Rectal smooth muscle tissue (tissue), 1 donor: ENCODE measurements around the gene IL4R.
"Not testable (repeated sequence)": the region's sequence is repeated elsewhere in the genome, so short reads cannot be mapped to it uniquely, and the experiment has no call there.

Experiments
- H3K27ac ChIP-seq: one replicate; pipeline ENCODE4 v1.7.0; 2013; ENCODE audit warnings: low read depth, low read length, inconsistent platforms
- H3K27me3 ChIP-seq: one replicate; pipeline ENCODE4 v1.7.0; 2013; ENCODE audit warnings: low read length; ENCODE audit not compliant: control insufficient read depth, insufficient read depth
- H3K36me3 ChIP-seq: one replicate; pipeline ENCODE4 v1.7.0; 2013; ENCODE audit warnings: low read length; ENCODE audit not compliant: control insufficient read depth, insufficient read depth
- H3K4me1 ChIP-seq: one replicate; pipeline ENCODE4 v1.7.0; 2013; ENCODE audit warnings: low read length; ENCODE audit not compliant: control insufficient read depth, insufficient read depth
- H3K4me3 ChIP-seq: one replicate; pipeline ENCODE4 v1.7.0; 2013; ENCODE audit warnings: low read length
- H3K9ac ChIP-seq: one replicate; pipeline ENCODE4 v1.7.0; 2013; ENCODE audit warnings: low read length

The IL4R gene

DNA sequence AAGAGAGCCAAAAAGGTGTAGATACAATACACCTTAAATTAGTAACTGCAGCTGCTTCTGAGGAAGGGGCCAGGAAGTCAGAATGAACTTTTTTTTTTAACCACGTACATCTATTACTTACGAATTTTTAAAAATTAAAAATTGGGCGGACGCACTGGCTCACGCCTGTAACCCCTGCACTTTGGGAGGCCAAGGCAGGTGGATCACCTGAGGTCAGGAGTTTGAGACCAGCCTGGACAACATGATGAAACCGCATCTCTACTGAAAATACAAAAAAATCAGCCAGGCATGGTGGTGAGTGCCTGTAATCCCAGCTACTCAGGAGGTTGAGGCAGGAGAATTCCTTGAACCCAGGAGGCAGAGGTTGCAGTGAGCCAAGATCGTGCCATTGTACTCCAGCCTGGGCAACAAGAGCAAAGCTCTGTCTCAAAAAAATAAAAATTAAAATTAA, 39.3 kb upstream of the IL4R start:
- H3K36me3 ChIP-seq, H3K27me3 ChIP-seq, H3K9ac ChIP-seq, H3K4me3 ChIP-seq, H3K27ac ChIP-seq, H3K4me1 ChIP-seq: not testable (repeated sequence)

DNA sequence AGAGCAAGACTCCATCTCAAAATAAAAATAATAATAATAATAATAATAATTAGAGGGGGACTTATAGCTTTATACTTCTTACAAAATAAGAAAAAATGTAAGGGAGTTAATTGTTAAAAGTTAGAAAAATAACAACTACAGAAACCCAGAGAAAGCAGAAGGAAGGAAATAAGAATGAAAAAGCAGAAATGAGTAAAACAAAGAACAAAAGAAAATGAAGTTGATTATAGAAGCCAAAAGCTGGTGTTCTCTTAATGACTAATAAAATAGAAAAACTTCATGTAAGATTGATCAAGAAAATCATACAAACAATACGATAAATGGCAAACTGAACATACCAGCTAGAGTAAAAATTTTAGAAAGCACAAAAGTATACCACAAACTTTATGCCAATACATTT, 38.4 kb upstream of the IL4R start:
- Histone ChIP-seq H3K9ac (no peak overlapping the region), H3K27ac (no peak overlapping the region), H3K4me3 (no peak overlapping the region), H3K4me1 (no peaks in the 10 kb centered on the region), H3K27me3 (no peaks in the 10 kb centered on the region), H3K36me3 (no peaks in the 10 kb centered on the region)

DNA sequence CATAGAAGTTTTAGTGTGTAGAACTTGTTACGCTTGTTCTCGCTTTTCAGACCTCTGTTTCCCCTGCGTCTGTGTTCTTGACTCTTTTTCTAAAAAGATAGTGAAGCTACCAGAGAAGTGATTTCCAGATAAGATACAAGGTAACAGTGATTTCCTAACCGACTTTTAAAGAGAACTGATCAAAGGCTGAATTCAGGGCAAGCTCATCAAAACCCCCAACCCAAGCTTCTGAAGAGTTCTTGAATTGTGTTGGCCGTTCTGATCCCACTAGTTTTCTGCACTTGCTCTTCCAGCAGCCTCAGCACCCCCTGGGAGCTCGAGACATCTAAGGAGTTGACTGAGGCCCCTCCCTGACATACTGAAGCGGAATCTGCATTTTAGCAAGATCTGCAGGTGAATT, 32.5 kb upstream of the IL4R start:
- Histone ChIP-seq H3K9ac (no peak overlapping the region), H3K27me3 (no peaks in the 10 kb centered on the region), H3K36me3 (no peaks in the 10 kb centered on the region), H3K27ac (no peak overlapping the region), H3K4me1 (no peaks in the 10 kb centered on the region), H3K4me3 (no peak overlapping the region)

DNA sequence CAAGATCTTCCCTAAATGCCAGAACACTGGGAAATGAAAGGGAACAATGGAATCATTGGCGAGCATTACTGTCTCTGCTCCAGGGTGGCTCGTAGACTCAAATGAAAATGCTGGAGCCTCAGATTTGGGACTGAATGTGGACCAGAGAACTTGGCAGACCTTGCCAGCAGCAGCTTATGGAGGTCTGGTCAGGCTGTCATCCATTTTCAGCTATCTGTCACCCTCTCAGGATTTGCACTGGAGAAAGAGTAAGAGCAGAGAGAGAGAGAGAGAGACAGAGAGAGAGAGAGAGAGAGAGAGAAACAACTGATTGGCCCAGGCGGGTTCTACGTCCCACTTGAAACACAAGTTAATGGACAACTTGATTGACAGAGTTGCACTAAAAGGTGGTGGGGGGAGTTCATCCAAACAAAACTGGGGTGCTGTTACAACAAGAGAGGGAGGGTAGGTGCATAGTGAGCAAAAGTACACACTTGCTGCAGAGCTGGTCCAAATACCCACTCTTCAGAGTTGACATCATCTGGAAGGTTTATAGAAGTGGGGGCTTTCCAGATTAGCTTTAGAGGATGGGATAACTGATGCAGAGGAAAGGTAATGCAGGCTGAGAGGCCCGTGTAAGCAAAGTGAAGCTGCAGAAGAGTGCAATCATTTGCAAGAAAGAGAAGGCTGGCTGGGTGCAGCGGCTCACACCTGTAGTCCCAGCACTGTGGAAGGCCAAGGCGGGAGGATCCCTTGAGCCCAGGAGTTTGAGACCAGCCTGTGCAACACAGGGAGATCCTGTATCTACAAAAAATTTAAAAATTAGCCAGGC, 28.7 kb upstream of the IL4R start:
- no peak overlapping the region for H3K4me3 ChIP-seq
- H3K27me3 ChIP-seq: no peaks in the 10 kb centered on the region
- no peak overlapping the region for H3K9ac ChIP-seq
- H3K27ac ChIP-seq: no peak overlapping the region
- H3K36me3 ChIP-seq: no peaks in the 10 kb centered on the region
- no peaks in the 10 kb centered on the region for H3K4me1 ChIP-seq

DNA sequence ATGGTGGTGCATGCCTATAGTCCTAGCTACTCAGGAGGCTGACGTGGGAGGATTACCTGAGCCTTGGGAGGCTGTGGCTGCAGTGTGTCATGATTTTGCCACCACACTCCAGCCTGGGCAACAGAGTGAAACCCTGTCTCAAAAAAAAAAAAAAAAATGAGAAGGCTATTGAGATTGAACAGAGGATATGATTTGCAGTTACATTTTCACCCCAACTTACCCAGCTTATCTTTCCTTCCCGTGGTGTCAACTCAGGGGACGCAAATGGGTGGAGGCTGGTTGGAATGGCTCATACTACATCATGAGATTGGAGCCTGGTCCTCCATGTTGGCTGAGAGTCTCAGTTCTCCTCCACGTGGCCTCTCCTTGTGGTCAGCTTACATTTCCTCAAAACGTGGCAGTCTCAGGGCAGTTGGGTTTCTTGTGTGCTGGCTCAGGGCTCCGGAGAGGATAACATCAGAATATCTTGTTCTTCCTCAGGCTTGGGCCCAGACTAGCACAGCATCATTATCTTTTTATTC, 28.0 kb upstream of the IL4R start:
- H3K9ac ChIP-seq: no peak overlapping the region
- no peaks in the 10 kb centered on the region for H3K27me3 ChIP-seq
- H3K27ac ChIP-seq: no peak overlapping the region
- no peak overlapping the region for H3K4me3 ChIP-seq
- no peaks in the 10 kb centered on the region for H3K4me1 ChIP-seq
- H3K36me3 ChIP-seq: no peaks in the 10 kb centered on the region

DNA sequence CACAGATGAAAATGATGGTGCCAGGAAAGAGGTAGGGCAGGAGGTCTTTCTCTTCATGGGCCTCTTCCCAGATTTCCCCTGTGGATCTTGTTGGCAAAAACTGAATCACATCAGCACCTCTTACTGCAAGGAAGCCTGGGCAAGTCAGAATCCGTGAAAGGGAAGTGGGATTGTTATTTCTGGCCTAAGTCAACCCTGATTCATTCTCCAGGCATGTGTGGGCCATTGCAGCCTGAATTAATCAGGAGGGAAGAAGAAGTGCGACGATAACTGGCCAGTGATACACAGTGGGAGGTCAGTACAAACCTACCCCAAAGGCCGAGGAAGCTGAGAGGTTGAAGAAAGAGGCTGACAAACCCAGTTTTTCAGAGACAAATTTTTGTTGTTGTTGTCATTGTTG, 27.3 kb upstream of the IL4R start:
- Histone ChIP-seq H3K27ac (no peak overlapping the region), H3K4me1 (no peaks in the 10 kb centered on the region), H3K4me3 (no peak overlapping the region), H3K27me3 (no peaks in the 10 kb centered on the region), H3K9ac (no peak overlapping the region), H3K36me3 (no peaks in the 10 kb centered on the region)

DNA sequence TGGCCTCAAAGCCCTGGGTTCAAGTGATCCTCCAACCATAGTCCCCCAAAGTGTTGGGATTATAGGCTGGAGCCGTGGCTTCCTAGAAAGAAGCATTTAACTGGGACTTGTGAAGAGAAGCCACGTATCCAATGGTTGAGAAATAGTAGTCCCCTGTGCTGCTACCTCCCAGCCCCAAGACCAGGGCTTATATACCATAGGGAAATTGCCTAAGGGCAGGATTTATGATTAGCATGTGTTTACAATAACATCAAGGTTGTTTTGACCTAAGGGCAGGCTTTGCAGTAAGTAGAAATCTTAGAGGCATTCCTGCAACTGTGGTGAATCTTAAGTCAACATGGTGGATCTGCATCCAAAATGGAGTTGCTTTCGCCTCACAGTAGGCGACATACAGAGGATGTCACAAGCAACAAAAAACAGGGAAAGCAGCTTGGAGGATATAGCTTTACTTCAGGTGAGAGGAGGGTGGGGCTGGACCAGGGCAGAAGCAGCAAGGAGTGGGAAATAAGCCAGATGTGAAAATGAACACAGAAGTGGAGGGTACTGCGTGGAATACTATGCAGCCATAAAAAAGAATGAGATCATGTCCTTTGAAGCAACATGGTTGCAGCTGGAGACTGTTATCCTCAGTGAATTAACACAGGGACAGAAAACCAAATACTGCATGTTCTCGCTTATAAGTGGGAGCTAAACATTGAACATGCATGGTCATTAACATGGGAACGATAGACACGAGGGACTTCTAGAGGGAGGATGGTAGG, 26.5 kb upstream of the IL4R start:
- Histone ChIP-seq H3K4me1 (no peaks in the 10 kb centered on the region), H3K4me3 (no peak overlapping the region), H3K27ac (no peak overlapping the region), H3K27me3 (no peaks in the 10 kb centered on the region), H3K36me3 (no peaks in the 10 kb centered on the region), H3K9ac (no peak overlapping the region)

DNA sequence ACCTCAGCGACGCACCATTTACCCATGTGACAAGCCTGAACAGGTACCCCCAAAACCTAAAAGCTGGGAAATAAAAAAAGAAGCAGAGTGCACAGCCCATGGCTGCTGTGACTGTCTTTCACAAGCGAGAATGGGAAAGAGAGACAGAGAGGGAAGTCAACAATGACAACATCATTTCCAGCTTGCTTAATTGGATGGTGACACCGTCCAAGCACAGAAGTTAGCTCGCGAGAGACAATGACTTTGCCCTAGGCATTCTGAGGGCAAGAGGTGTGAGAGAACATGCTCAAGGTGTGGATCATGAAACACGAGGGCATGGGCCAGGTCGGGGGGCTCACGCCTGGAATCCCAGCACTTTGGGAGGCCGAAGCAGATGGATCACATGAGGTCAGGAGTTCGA, 25.9 kb upstream of the IL4R start:
- H3K27ac ChIP-seq: no peak overlapping the region
- H3K36me3 ChIP-seq: no peaks in the 10 kb centered on the region
- no peaks in the 10 kb centered on the region for H3K4me1 ChIP-seq
- no peaks in the 10 kb centered on the region for H3K27me3 ChIP-seq
- no peak overlapping the region for H3K4me3 ChIP-seq
- no peak overlapping the region for H3K9ac ChIP-seq

DNA sequence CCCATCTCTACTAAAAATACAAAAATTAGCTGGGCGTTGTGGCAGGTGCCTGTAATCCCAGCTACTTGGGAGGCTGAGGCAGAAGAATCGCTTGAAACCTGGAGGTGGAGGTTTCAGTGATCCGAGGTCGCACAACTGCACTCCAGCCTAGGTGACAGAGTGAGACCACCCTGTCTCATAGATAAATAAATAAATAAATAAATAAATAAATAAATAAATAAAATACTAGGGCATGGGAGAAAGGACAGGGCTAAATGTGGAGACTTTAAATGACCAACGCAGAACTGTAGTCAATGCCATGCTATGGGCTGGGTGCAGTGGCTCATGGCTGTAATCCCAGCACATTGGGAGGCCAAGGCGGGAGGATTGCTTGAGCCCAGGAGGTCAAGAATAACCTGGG, 25.5 kb upstream of the IL4R start:
- not testable (repeated sequence) for H3K27ac ChIP-seq

DNA sequence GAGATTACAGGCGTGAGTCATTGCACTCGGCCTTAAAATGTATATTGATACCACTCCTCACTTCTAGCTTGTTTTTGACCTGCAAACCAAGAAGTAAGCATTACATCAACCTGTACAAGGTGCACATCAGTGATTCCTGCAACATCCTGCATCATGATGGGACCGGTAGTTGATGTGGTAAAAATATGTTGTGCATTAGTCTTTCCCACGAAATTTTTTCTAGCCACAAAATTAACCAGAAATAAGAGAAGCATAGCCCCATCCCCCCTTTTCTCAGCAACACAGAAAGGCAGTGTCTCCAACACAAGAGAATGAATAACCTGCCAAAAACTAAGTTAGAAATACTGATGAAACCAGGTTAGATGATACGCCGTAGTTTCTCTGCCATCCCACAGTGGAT, 24.1 kb upstream of the IL4R start:
- Histone ChIP-seq H3K27ac (no peak overlapping the region), H3K36me3 (no peaks in the 10 kb centered on the region), H3K4me1 (no peaks in the 10 kb centered on the region), H3K9ac (no peak overlapping the region), H3K4me3 (no peak overlapping the region), H3K27me3 (no peaks in the 10 kb centered on the region)

More for the DNA sequence above, 25.5 kb upstream of the IL4R start:
- not testable (repeated sequence) for H3K36me3 ChIP-seq, H3K4me1 ChIP-seq, H3K9ac ChIP-seq, H3K4me3 ChIP-seq, H3K27me3 ChIP-seq

DNA sequence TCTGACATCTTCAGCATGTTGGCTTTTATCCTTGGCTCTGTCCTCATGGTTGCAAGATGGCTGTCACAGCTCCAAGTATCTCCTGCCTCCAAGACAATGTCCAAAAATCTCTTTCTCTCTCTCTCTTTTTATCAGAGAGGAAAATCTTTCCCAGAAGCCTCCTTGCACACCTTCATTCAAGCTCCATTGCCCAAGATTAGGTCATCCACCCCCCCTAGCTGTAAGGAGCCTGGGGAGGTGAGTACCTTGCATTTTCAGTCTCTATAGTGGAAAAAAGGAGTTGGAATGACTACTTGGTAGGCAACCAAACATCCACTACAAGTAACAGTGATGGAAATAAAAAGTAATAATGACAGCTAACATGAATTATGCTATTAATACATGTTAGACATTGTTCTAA, 23.2 kb upstream of the IL4R start:
- Histone ChIP-seq H3K9ac (no peak overlapping the region), H3K4me3 (no peak overlapping the region), H3K27me3 (no peaks in the 10 kb centered on the region), H3K4me1 (no peaks in the 10 kb centered on the region), H3K36me3 (no peaks in the 10 kb centered on the region), H3K27ac (no peak overlapping the region)

DNA sequence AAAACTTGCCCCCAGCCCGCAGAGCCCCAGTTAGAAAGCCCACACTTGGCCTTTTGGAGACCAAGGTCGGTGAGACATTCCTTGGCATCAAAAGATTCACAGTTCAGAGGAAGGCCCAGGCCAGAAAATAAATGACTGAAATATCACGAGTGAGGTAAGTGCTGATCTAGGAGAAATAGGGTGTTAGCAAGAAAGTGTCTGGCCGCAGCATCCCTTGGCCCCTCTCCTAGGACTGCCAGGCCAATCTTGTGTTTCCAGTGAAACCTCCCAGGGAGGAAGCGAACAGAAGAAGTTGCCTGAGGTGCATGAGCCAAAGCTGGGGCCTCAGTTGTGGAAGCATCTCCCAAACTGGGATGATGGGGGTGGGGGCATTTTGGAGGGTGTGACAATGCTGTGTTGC, 22.7 kb upstream of the IL4R start:
- Histone ChIP-seq H3K4me1 (no peaks in the 10 kb centered on the region), H3K27me3 (no peaks in the 10 kb centered on the region), H3K9ac (no peak overlapping the region), H3K27ac (no peak overlapping the region), H3K36me3 (no peaks in the 10 kb centered on the region), H3K4me3 (no peak overlapping the region)
